NCI-H2171 treated with DMSO at 0.1 percent for 48 hours (cell line): ENCODE measurements around the gene MGST1.
A peak's percentile ranks its signal among the peaks of the same experiment; 100 is the strongest.
"Not testable (repeated sequence)": the region's sequence is repeated elsewhere in the genome, so short reads cannot be mapped to it uniquely, and the experiment has no call there.

ENCODE experiments used
- DNase-seq: peaks from one replicate; lab custom pipeline; 2025; lab: John Stamatoyannopoulos, UW

MGST1 gene

GRCh38 chr12:16352481-16352880 is 5.0 kb downstream of the MGST1 start:
- DNase-seq, result no peak

GRCh38 chr12:16358878-16359277 is 11.4 kb downstream of the MGST1 start:
- DNase-seq, result no peak

- DNase-seq, result peak; percentile 21
Measured at GRCh38 chr12:16359512-16360491, 12.4 kb downstream of the MGST1 start.

- DNase-seq, result no peak
Measured at GRCh38 chr12:16361142-16361783, 13.8 kb downstream of the MGST1 start.

GRCh38 chr12:16362550-16362949 is 15.1 kb downstream of the MGST1 start:
- no peak for DNase-seq

GRCh38 chr12:16369156-16369555 is 21.7 kb downstream of the MGST1 start:
- DNase-seq, result no peak

- no peak for DNase-seq
Measured at GRCh38 chr12:16370096-16370495, 22.7 kb downstream of the MGST1 start.

- not testable (repeated sequence) for DNase-seq
Measured at GRCh38 chr12:16382652-16383312, 35.3 kb downstream of the MGST1 start.

GRCh38 chr12:16384732-16385131 is 37.3 kb downstream of the MGST1 start:
- no peak for DNase-seq

- peak; percentile 54 for DNase-seq
Measured at GRCh38 chr12:16385782-16386646, 38.6 kb downstream of the MGST1 start.

- DNase-seq, result no peak
Measured at GRCh38 chr12:16387919-16388318, 40.5 kb downstream of the MGST1 start.

GRCh38 chr12:16389594-16389993 is 42.1 kb downstream of the MGST1 start:
- DNase-seq, result no peak

GRCh38 chr12:16392846-16393535 is 45.5 kb downstream of the MGST1 start:
- DNase-seq, result no peak

GRCh38 chr12:16399101-16399500 is 51.7 kb downstream of the MGST1 start:
- DNase-seq, result no peak

- not testable (repeated sequence) for DNase-seq
Measured at GRCh38 chr12:16401835-16402234, 54.4 kb downstream of the MGST1 start.

GRCh38 chr12:16407346-16407745 is 59.9 kb downstream of the MGST1 start:
- DNase-seq, result no peak
